GM12875 (cell line): ENCODE measurements around the gene IQSEC1.

ENCODE experiments used
- H3K4me3 ChIP-seq: one replicate; pipeline ENCODE4 v1.5.1; 2011; ENCODE audit warnings: low read depth, low read length, control low read depth
- TF ChIP-seq, protein P1 (sequence below): IDR thresholded peaks from 2 replicates; pipeline ENCODE4 v1.5.1; 2011; ENCODE audit warnings: low read depth, mild to moderate bottlenecking, control low read depth, inconsistent platforms, low read length, moderate library complexity, borderline replicate concordance; ENCODE audit not compliant: insufficient read depth

Gene IQSEC1

DNA sequence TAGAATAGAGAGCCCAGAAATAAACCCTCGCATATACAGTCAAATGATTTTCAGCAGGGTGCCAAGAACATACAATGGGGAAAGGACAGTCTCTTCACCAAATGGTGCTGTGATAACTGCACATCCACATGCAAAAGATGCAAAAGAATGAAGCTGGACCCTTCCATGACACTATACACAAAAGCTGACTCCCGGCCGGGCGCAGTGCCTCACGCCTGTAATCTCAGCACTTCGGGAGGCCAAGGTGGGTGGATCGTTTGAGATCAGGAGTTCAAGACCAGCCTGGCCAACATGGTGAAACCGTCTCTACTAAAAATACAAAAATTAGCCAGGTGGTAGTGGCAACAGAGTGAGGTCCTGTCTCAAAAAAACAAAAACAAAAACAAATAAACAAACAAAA is 43.2 kb upstream of the IQSEC1 start:
- H3K4me3 ChIP-seq = no peak overlapping the region
- TF ChIP-seq, protein P1, sequence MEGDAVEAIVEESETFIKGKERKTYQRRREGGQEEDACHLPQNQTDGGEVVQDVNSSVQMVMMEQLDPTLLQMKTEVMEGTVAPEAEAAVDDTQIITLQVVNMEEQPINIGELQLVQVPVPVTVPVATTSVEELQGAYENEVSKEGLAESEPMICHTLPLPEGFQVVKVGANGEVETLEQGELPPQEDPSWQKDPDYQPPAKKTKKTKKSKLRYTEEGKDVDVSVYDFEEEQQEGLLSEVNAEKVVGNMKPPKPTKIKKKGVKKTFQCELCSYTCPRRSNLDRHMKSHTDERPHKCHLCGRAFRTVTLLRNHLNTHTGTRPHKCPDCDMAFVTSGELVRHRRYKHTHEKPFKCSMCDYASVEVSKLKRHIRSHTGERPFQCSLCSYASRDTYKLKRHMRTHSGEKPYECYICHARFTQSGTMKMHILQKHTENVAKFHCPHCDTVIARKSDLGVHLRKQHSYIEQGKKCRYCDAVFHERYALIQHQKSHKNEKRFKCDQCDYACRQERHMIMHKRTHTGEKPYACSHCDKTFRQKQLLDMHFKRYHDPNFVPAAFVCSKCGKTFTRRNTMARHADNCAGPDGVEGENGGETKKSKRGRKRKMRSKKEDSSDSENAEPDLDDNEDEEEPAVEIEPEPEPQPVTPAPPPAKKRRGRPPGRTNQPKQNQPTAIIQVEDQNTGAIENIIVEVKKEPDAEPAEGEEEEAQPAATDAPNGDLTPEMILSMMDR = no peak

DNA sequence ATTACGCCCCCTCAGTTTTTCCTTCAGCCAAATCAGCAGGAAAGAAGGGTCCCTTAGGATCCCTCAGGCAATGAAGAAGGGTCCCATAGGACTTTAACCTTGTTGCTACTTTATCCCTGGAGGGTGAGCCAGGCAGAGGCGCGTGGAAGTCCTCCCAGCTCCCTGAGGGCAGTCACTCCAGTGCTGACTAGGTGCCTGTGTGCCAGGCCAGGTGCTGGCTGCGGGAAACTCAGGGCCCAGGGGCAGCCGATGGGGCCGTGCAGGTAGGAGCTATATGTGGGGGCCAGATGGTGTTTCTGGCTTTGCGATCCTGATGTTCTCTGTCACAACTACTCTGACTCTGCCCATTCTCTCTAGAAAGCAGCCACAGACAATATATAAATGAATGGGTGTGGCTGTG is 42.8 kb upstream of the IQSEC1 start:
- H3K4me3 ChIP-seq = no peak overlapping the region
- TF ChIP-seq, protein P1 = no peak

DNA sequence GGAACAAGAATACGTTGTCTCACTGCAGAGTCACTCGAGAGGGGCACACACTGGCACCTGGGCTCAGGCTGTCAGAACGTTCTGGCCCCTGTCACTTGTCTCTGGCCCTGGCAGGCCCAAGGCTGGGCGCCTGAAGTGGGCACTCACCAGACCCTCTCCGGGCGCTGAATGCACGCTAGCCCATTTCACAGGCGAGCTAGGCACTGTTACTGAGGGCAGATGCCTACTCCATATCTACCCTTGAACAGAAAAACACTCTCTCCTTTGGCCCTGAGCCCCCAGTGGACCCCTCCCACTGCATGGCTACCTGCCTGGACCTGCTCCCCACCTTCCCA is 42.3 kb upstream of the IQSEC1 start:
- H3K4me3 ChIP-seq = no peak overlapping the region
- TF ChIP-seq, protein P1 = no peak

DNA sequence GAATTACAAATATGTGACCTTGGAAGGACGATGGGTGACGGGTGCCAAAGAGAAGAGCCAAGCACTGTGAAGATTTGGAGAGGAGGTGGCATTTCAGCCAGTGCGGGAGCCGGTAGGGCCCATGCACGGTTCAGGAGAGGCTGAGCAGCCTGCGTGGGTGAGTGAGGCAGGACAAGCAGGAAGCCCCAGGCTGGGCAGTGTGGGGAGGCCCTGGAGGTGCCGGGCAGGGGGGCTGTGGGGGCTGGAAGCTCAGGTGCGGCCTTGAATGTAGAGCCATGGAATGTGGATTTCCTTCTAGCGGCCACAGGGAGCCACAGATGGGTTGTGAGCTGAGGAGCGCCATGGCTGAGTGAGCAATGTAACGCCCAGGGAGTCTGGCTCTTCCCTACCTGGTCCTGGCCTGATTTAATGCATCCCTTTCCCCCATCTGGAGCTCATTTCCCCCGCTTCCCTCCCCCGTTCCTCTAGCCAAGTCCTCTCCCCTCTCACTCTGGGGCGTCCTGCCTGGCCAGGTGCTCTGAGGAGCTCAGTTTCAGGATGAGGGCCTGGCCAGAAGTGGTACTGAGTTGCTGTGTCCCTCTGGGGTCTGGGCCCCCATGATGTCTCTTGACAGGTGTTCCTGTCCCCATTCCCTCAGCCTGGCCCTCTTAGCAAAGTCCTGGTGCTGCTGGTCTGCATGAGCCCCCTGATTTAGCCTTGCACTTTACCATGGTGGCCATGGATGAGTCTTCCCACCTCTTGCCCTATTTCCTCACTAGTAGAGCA is 41.8 kb upstream of the IQSEC1 start:
- H3K4me3 ChIP-seq = no peak overlapping the region
- TF ChIP-seq, protein P1 = no peak

DNA sequence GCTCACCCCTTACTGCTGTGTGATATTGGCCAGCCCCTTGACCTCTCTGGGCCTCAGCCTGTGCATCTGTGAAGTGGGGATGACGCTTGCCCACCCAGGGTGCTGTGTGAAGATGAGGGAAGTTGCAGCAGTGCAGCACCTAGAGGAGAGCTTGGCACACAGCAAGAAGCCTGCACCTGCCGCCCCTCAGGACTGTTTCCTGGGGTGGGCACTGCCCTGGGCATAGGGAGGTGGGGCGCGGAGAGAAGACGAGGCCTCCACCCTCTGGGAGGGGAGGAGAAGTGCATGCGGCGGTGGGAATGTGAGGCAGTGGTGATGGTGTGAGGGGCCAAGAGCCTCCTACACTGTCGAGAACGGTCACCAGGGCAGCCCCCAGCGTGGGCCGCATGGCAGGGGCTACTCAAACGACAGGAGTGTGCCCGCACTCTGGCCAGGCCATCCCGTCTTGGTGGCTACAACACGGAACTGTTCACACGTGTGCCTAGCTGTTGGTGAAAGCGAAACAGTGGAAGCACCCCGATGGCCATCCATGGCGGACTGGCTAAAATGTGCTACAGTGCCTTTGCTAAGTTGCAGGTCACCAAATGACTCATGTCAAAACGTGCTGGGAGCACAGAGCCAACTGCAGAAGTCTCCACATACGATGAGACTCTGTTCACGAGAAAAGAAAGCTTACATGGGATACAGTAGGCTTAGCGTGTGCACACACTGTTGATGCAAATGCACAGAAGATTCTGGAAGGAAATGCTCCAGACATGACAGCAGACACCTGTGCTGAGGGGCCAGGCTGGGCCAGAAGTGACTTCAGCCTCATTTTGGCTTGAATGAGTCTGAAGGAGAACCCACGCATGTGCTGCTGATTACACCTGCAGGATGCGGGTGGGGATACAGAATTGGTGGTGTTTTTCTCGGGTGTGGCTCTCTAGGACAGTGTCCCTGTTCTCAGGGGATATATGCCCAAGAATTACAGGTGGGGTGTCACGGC is 40.4 kb upstream of the IQSEC1 start:
- no peak overlapping the region for H3K4me3 ChIP-seq
- TF ChIP-seq, protein P1 = no peak

DNA sequence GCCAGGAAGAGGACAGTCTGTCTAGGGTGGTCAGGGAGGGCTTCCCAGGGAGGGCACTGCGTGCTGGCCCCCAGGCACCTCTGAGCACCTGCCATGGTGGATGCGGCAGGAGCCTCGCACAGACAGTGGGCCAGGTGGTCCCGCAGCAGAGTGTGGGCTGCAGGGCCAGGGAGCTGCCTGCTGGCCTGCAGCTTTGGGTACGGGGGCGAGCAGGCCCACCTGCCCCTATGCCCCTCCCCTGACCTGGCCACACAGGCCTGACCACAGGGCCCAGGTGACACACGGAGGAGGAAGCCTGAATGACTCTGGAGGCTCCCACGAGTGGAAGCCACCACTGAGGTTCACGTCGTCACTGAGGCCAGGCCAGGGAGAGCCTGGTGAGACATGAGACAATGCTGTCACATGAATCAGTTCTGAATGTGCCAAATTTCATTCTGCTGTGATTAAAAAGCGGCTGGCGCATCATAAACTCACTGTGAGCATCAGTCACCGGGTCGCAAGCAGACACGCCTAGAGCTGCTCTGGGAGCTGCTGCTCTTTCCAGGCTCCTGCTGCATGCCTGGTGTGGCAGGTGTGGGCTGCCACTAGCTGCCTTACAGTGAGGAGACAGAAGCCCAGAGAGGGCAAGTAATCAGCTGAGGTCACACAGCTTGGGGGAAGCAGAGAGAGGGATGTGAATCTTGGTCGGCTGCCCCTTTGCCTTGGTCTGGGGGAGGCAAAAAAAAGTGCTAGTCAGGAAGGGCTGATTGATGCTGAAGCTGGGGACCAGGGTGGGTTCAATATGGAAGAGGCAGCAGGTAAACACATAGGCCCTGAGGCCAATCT is 39.5 kb upstream of the IQSEC1 start:
- H3K4me3 ChIP-seq = no peak overlapping the region
- TF ChIP-seq, protein P1 = no peak
